ENCODE measurements around the gene FAM219B.

DNA sequence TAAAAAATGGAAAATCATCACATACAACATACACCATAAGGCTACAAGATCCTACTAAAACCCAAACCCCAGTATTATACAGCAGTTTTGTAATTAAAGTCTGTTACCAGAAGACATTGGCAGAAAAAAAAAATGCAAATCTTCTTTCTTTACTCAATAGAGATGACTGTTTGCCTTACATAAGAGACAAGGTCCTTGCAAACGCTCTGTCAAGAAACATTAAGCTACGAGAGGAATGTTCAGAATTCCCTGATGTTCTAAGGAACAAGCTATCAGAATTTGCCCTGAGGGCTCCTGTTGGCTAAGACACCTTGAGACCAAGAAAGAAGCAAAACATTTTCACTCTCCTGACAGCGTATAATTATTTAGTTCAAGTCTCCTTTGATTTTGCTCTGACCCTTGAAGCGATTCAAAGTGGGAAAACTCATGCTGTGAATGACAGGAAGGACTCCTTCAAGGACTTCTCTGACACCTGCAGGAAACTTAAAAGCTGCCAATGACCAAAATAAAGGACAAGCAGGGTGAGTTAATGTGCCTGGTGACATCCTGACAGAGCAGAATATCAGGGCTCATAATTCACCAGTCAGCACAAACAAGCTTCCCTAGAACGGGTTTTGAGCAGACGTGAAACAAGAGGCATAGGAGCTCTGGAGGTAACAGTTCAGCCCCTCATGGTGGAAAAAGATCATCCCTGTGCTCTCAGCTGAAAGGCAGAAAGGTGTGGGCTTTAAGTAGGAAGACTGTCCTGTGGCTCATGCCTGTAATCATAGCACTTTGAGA is 36.0 kb downstream of the FAM219B start:
- no peak for TF ChIP-seq TAF1 (IDR thresholded peaks at IDR 0.05; ENCODE audit: low read depth, low read length)
- no peak for TF ChIP-seq POLR2A (IDR thresholded peaks at IDR 0.05; ENCODE audit: low read depth, low read length)
- no peak for TF ChIP-seq POLR2AphosphoS5 (IDR thresholded peaks at IDR 0.05; ENCODE audit: low read depth, low read length)
- no peak for TF ChIP-seq PAX5 (IDR thresholded peaks at IDR 0.05; ENCODE audit: insufficient read depth, low read length, severe bottlenecking)
